GM13977 (cell line): ENCODE results near the gene PEDS1.

ENCODE experiments used
- DNase-seq: peaks from one replicate; pipeline ENCODE4 v3.0.0; 2012; ENCODE audit warnings: low spot score
- in situ Hi-C: fragments of 300-500 bp; cut with MboI; formaldehyde crosslinking; loops from one replicate; pipeline ENCODE4 v1.12.0; 2022; ENCODE audit warnings: low sequenced_read_pairs, low pct_unique_long_range_greater_than_20kb, mixed read lengths, inconsistent platforms; ENCODE audit not compliant: unreplicated experiment
- TF ChIP-seq, protein P1 (sequence below): IDR thresholded peaks from 2 replicates; pipeline ENCODE4 v1.5.1; 2012; ENCODE audit warnings: mild to moderate bottlenecking, control low read depth; ENCODE audit not compliant: insufficient read depth; ENCODE audit errors: extremely low read depth, missing control alignments

Gene PEDS1

GRCh38 chr20:50149481-50150254, 3.9 kb downstream of the PEDS1 start:
- in situ Hi-C loops = no loop called here
- TF ChIP-seq, protein P1, sequence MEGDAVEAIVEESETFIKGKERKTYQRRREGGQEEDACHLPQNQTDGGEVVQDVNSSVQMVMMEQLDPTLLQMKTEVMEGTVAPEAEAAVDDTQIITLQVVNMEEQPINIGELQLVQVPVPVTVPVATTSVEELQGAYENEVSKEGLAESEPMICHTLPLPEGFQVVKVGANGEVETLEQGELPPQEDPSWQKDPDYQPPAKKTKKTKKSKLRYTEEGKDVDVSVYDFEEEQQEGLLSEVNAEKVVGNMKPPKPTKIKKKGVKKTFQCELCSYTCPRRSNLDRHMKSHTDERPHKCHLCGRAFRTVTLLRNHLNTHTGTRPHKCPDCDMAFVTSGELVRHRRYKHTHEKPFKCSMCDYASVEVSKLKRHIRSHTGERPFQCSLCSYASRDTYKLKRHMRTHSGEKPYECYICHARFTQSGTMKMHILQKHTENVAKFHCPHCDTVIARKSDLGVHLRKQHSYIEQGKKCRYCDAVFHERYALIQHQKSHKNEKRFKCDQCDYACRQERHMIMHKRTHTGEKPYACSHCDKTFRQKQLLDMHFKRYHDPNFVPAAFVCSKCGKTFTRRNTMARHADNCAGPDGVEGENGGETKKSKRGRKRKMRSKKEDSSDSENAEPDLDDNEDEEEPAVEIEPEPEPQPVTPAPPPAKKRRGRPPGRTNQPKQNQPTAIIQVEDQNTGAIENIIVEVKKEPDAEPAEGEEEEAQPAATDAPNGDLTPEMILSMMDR = no peak
- DNase-seq = no peak

GRCh38 chr20:50146732-50147662, 6.5 kb downstream of the PEDS1 start:
- in situ Hi-C loops = no loop called here
- TF ChIP-seq, protein P1 = no peak
- peak; percentile 75 for DNase-seq

GRCh38 chr20:50146214-50146613, 7.3 kb downstream of the PEDS1 start:
- TF ChIP-seq, protein P1 = no peak
- in situ Hi-C loops = no loop called here

DNA sequence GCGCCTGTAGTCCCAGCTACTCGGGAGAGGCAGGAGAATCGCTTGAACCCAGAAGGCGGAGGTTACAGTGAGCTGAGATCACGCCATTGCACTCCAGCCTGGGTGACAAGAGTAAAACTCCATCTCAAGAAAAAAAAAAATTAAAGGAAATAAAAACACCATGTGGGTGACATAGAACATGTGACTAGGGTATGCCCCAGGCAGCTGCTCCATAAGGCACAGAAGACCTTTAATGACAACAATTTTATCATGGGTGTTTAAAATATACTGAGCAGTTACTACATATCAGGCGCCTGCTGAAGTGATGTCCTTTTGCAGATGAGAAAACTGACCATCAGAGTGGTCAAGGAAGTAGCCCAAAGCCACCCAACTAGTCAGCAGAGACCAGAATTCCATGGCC, 8.0 kb downstream of the PEDS1 start:
- no peak for DNase-seq
- TF ChIP-seq, protein P1 = no peak
- in situ Hi-C loops = no loop called here

More at GRCh38 chr20:50146214-50146613, 7.3 kb downstream of the PEDS1 start:
- DNase-seq = no peak

DNA sequence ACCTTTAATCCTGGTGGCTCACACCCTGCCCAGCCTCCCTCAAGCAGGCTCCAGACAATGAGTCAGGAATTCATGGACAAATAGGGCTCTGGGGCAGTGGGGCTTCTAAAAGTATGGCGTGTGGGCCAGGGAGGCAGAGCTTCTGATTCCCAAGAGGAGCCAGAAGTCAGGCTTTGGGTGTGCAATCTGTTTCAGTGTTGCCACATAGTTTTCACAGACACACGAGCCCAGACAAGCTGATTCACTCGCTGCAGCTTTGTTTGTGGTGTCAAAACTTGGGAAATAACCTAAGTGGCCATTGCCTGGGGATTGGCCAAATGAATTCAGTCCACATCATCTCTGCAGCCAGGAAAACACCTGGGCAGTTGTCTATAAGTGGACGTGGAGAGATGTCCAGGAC, 9.2 kb downstream of the PEDS1 start:
- DNase-seq = no peak
- TF ChIP-seq, protein P1 = no peak
- in situ Hi-C loops = no loop called here

GRCh38 chr20:50142812-50143211, 10.7 kb downstream of the PEDS1 start:
- TF ChIP-seq, protein P1 = no peak
- in situ Hi-C loops = no loop called here
- DNase-seq = no peak
